NB4 (cell line): ENCODE measurements around the gene FA2H.

ENCODE experiments used
- POLR2A ChIP-seq: IDR thresholded peaks from 2 replicates; pipeline ENCODE4 v1.6.1; 2011; ENCODE audit warnings: mild to moderate bottlenecking; ENCODE audit not compliant: insufficient read length; ENCODE audit errors: extremely low read depth
- TF ChIP-seq, protein P1 (sequence below): IDR thresholded peaks from one replicate; pipeline ENCODE4 v1.5.1; 2012; ENCODE audit warnings: low read depth, low read length

DNA sequence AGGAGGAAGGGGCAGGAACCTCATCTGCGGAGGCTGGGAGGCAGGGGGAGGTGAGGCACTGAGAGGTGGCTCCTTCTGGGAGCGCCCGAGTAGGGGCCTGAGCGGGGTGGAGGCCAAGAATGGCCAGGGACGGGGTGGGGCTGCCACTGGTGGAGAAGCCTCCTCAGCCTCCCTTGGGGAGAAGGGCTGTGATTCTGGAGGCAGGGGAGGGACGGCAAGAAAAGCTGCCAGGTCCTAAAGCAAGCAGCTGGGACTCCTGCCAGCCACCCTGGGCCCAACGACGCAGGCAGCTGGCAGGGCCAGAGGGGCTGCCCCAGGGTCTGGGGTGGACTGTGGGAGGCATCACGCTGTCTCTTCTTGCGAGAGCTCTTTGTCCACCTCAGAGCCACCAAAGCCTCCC lies 61.3 kb downstream of the FA2H start:
- TF ChIP-seq, protein P1, sequence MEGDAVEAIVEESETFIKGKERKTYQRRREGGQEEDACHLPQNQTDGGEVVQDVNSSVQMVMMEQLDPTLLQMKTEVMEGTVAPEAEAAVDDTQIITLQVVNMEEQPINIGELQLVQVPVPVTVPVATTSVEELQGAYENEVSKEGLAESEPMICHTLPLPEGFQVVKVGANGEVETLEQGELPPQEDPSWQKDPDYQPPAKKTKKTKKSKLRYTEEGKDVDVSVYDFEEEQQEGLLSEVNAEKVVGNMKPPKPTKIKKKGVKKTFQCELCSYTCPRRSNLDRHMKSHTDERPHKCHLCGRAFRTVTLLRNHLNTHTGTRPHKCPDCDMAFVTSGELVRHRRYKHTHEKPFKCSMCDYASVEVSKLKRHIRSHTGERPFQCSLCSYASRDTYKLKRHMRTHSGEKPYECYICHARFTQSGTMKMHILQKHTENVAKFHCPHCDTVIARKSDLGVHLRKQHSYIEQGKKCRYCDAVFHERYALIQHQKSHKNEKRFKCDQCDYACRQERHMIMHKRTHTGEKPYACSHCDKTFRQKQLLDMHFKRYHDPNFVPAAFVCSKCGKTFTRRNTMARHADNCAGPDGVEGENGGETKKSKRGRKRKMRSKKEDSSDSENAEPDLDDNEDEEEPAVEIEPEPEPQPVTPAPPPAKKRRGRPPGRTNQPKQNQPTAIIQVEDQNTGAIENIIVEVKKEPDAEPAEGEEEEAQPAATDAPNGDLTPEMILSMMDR: no peak
- TF ChIP-seq POLR2A: no peak
